BLaER1 treated with 17β-estradiol and CSF1 and Interleukin-3, amounts not matched to agents 10 nM and 100 nM (cell line): ENCODE data around the gene ZNF865.
A peak's percentile ranks its signal among the peaks of the same experiment; 100 is the strongest.

Source experiments
- H3K27ac ChIP-seq, 11 experiments: shearing (Covaris generic); formaldehyde crosslinking; 2 replicates each; pipeline ENCODE4 v1.8.1; 2022
- H3K27me3 ChIP-seq, 11 experiments: shearing (Covaris generic); formaldehyde crosslinking; 2 replicates each; pipeline ENCODE4 v1.8.1; 2022
- H3K36me3 ChIP-seq, 11 experiments: shearing (Covaris generic); formaldehyde crosslinking; 2 replicates each; pipeline ENCODE4 v1.8.1; 2022
- H3K4me1 ChIP-seq, 10 experiments: shearing (Covaris generic); formaldehyde crosslinking; 2 replicates each; pipeline ENCODE4 v1.8.1; 2022
- H3K4me2 ChIP-seq, 11 experiments: shearing (Covaris generic); formaldehyde crosslinking; 2 replicates each; pipeline ENCODE4 v1.8.1; 2022
- H3K4me3 ChIP-seq, 10 experiments: shearing (Covaris generic); formaldehyde crosslinking; 2 replicates each; pipeline ENCODE4 v1.8.1; 2022
- H3K9ac ChIP-seq, 11 experiments: shearing (Covaris generic); formaldehyde crosslinking; 2 replicates each; pipeline ENCODE4 v1.8.1; 2022
- H3K9me3 ChIP-seq, 11 experiments: shearing (Covaris generic); formaldehyde crosslinking; replicated peaks in 1 of 11; 2 replicates each; pipeline ENCODE4 v1.8.1; 2022
- H4K20me1 ChIP-seq, 11 experiments: shearing (Covaris generic); formaldehyde crosslinking; 2 replicates each; pipeline ENCODE4 v1.8.1; 2022
- Cebpa-rat ChIP-seq, 11 experiments: shearing (Covaris generic); IDR thresholded peaks; 2 replicates each; pipeline ENCODE4 v1.8.1; 2022

ZNF865 gene

DNA sequence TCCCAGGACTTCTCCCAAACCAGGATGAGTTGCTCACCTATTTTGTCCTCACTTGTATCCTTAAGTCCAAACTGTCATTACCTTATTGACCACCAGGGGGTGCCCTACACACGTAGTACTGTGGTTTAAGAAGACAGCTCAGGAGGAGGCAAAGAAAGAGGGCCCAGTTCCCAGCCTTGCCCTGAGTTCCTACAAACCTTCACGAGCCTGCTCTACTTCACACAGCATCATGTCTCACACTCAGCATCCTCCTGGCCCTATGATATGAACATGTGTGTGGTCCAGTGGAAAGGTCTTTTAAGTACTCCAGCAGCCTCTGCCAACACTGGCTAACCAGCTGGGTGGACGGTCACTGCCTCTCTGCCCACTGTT lies 27.0 kb downstream of the ZNF865 start:
- Histone ChIP-seq H3K27ac (no peak overlapping the region; a peak in 1 of 22 replicates), H3K9ac (peak overlapping the region in 2 of 11 experiments; percentile 23 to 65; a peak in 2 of 22 replicates)

DNA sequence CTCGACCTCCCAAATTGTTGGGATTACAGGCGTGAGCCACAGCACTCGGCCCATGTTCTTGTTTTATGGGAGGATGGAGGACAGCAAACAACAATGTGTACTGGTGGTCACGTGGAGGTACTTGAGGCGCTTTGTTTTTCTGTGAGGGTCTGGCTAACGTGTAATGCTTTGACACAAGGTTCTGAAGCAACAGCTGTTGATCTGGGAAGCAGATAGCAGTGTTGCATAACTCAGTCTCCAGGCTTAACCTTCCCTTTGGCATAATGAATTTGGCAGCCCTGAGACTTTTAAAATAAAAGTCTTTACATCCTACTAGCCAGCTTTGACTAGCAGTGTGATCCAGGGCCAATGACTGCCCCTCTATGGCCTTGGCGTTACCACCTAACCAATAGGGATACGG lies 28.4 kb downstream of the ZNF865 start:
- Histone ChIP-seq H3K27me3 (no peaks in the 10 kb centered on the region), H3K27ac (peak overlapping the region; percentile 92 to 99 (median 95); a peak in 21 of 22 replicates), H3K36me3 (peaks cover 5 to 13% (median 8%) of the 10 kb centered on the region in 11 experiments; a peak in 11 of 22 replicates), H3K4me2 (peak overlapping the region; percentile 94 to 100 (median 97)), H4K20me1 (no peaks in the 10 kb centered on the region; a peak in 1 of 22 replicates), H3K9ac (peak overlapping the region; percentile 90 to 99 (median 96); a peak in 17 of 22 replicates), H3K4me3 (peak overlapping the region; percentile 75 to 98 (median 91); a peak in 14 of 20 replicates), H3K4me1 (peaks cover 55 to 79% (median 67%) of the 10 kb centered on the region in 10 experiments), H3K9me3 (no peaks in the 10 kb centered on the region)
- no peak for TF ChIP-seq Cebpa-rat (IDR thresholded peaks at IDR 0.05)

More for the DNA sequence above, 27.0 kb downstream of the ZNF865 start:
- Histone ChIP-seq H3K4me1 (peaks cover 45 to 70% (median 59%) of the 10 kb centered on the region in 10 experiments), H3K27me3 (no peaks in the 10 kb centered on the region), H3K36me3 (0 out of 22 replicates have a peak, but pooled peaks cover 0 to 3% (median 0%) of the 10 kb centered on the region in 11 experiments), H4K20me1 (no peaks in the 10 kb centered on the region; a peak in 1 of 22 replicates), H3K4me2 (peak overlapping the region in 2 of 11 experiments; percentile 13 to 21; a peak in 1 of 22 replicates), H3K9me3 (no peaks in the 10 kb centered on the region), H3K4me3 (no peak overlapping the region)
- no peak for TF ChIP-seq Cebpa-rat (IDR thresholded peaks at IDR 0.05)

DNA sequence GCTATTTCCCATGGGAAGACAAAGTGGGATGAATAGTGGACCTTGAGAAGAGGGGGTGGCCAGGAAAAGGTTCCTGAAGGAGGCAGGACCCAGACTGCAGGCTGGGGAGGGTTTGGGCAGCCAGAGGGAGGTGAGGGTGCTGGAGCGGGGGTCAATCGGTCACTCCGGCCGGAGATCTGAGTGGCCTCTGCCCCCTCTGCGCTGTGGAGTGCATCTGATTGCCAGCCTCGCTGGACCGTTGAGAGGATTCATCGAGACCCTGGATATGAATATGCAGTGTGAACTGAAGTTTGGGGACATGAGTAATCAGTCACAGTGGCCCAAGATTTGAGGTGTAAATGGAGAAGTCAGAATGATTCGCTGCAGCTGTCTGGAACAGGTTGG lies 29.9 kb downstream of the ZNF865 start:
- H3K4me3 ChIP-seq = peak overlapping the region; percentile 75 to 98 (median 91)
- no peaks in the 10 kb centered on the region for H3K27me3 ChIP-seq
- no peaks in the 10 kb centered on the region; a peak in 1 of 22 replicates for H4K20me1 ChIP-seq
- H3K36me3 ChIP-seq = peaks cover 5 to 13% (median 8%) of the 10 kb centered on the region in 11 experiments; a peak in 11 of 22 replicates
- H3K27ac ChIP-seq = peak overlapping the region; percentile 92 to 99 (median 95)
- H3K9me3 ChIP-seq = no peaks in the 10 kb centered on the region
- H3K4me2 ChIP-seq = peak overlapping the region; percentile 94 to 100 (median 97)
- TF ChIP-seq Cebpa-rat (IDR thresholded peaks at IDR 0.05) = no peak
- H3K4me1 ChIP-seq = peaks cover 53 to 79% (median 66%) of the 10 kb centered on the region in 10 experiments
- H3K9ac ChIP-seq = peak overlapping the region; percentile 90 to 99 (median 96)

DNA sequence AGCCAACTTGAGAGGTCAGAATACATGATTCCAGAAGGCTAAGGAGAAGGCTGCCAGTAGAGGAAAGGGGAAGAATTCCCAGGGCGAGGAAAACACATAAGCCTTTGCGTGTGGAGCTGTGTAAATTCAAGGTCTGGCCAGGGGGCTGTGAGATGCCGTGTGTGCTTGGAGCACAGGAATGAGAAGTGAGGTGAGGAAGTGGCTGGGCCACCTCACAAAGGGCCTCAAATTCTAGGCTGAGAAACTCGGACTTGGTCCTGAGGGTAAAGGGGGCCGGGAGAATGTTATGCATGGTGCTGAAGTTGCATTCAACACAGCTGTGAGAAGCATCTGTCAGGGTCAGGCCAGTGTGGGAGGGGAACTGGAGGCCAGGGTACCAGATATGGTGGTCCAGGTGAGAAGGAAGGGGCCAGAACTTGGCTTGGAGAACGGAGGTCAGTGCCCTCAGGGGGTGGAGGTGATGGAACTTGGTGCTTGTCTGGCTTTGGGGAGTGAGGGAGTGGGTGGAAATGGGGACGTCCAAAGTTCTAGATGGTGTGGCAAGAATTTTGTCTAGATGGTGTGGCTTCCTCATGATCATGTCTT lies 30.5 kb downstream of the ZNF865 start:
- no peaks in the 10 kb centered on the region for H3K27me3 ChIP-seq
- H4K20me1 ChIP-seq = no peaks in the 10 kb centered on the region; a peak in 1 of 22 replicates
- peaks cover 53 to 79% (median 66%) of the 10 kb centered on the region in 10 experiments for H3K4me1 ChIP-seq
- peak overlapping the region; percentile 92 to 99 (median 95) for H3K27ac ChIP-seq
- H3K4me3 ChIP-seq = peak overlapping the region; percentile 75 to 98 (median 91)
- TF ChIP-seq Cebpa-rat (IDR thresholded peaks at IDR 0.05) = no peak
- H3K4me2 ChIP-seq = peak overlapping the region; percentile 94 to 100 (median 97)
- H3K9ac ChIP-seq = peak overlapping the region; percentile 90 to 99 (median 96)
- H3K9me3 ChIP-seq = no peaks in the 10 kb centered on the region
- H3K36me3 ChIP-seq = peaks cover 5 to 13% (median 8%) of the 10 kb centered on the region in 11 experiments; a peak in 11 of 22 replicates

DNA sequence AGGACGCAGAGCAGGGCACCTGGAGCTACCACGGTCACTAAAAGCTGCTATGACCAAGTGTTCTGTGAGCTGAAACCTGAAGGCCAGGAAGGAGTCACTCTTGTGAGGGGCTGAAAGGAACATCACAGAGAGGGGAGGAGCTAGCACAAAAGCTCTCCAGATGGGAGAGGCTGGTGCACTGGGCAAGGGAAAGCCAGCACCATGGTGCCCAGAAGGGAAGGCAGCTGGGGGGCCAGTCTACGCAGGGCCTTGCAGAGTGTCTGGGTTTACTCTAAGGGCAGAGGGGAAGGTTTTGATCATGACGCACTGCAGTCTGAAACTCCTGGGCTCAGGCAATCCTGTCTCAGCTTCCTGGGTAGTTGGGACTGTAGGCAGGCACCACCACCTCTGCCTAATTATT lies 31.3 kb downstream of the ZNF865 start:
- Histone ChIP-seq H3K27me3 (no peaks in the 10 kb centered on the region), H3K36me3 (peaks cover 5 to 13% (median 8%) of the 10 kb centered on the region in 11 experiments; a peak in 11 of 22 replicates), H4K20me1 (no peaks in the 10 kb centered on the region; a peak in 1 of 22 replicates), H3K4me2 (peak overlapping the region; percentile 94 to 100 (median 97)), H3K9ac (peak overlapping the region in 10 of 11 experiments; percentile 90 to 99 (median 96); a peak in 18 of 22 replicates), H3K9me3 (no peaks in the 10 kb centered on the region), H3K4me1 (peaks cover 53 to 75% (median 66%) of the 10 kb centered on the region in 10 experiments), H3K4me3 (peak overlapping the region in 7 of 10 experiments; percentile 75 to 98 (median 94); a peak in 7 of 20 replicates), H3K27ac (peak overlapping the region in 3 of 11 experiments; percentile 93 to 96 (median 95); a peak in 2 of 22 replicates)
- no peak for TF ChIP-seq Cebpa-rat (IDR thresholded peaks at IDR 0.05)

DNA sequence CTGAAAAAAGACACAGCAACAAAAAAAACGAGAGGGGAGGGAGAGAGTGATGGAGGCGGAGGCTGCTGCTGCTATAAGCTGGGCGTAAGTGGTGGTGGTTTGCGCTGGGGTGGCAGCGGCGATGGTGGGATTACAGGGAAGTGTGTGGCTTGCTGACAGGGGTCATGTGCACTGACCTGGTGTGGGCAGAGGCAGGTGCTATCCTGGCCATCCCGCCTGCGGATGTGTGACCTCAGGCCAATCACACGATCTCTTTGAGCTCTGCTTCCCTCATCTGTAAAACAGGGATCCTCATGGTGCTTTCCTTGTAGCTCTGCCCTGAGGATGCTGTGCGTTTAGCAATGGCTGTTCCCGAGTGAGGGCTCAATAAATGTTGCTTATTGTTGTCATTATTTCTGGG lies 32.1 kb downstream of the ZNF865 start:
- peaks cover 55 to 80% (median 67%) of the 10 kb centered on the region in 10 experiments for H3K4me1 ChIP-seq
- H3K27me3 ChIP-seq = no peaks in the 10 kb centered on the region
- H4K20me1 ChIP-seq = peaks cover 0 to 6% (median 0%) of the 10 kb centered on the region in 11 experiments; a peak in 3 of 22 replicates
- peak overlapping the region in 9 of 11 experiments; percentile 8 to 100 (median 97); a peak in 13 of 22 replicates for H3K4me2 ChIP-seq
- H3K4me3 ChIP-seq = no peak overlapping the region
- peak overlapping the region in 4 of 11 experiments; percentile 9 to 97 (median 94); a peak in 4 of 22 replicates for H3K9ac ChIP-seq
- no peaks in the 10 kb centered on the region for H3K9me3 ChIP-seq
- no peak overlapping the region; a peak in 1 of 22 replicates for H3K27ac ChIP-seq
- H3K36me3 ChIP-seq = peaks cover 5 to 13% (median 8%) of the 10 kb centered on the region in 11 experiments; a peak in 11 of 22 replicates
- no peak for TF ChIP-seq Cebpa-rat (IDR thresholded peaks at IDR 0.05)

DNA sequence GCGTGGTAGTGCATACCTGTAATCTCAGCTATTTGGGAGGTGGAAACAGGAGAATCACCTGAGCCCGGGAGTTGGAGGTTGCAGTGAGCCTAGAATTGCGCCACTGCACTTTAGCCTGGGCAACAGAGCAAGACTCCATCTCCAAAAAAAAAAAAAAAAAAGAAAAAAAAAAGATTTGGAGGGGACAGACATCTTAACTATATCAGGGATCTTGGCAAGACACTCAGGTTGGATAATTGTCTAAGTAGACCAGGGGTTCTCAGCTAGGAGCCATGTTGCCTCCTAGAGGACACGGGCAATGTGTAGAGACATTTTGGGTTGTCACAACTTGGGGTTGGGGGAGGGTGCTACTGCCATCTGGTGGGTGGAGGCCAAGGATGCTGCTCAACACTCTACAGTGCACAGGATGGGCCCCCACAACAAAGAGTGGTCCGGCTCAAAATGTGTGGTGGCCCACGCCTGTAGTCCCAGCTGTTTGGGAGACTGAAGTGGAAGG lies 33.5 kb downstream of the ZNF865 start:
- 0 out of 20 replicates have a peak overlapping the region, but pooled peaks of 1 of the 10 experiments have one; percentile 8 for H3K4me3 ChIP-seq
- peak overlapping the region in 3 of 11 experiments; percentile 15 to 95 (median 24); a peak in 3 of 22 replicates for H3K9ac ChIP-seq
- H3K27ac ChIP-seq = peak overlapping the region in 5 of 11 experiments; percentile 32 to 90 (median 86); a peak in 3 of 22 replicates
- peaks cover 0 to 11% (median 0%) of the 10 kb centered on the region in 11 experiments; a peak in 3 of 22 replicates for H4K20me1 ChIP-seq
- no peaks in the 10 kb centered on the region for H3K9me3 ChIP-seq
- no peaks in the 10 kb centered on the region for H3K27me3 ChIP-seq
- peaks cover 56 to 74% (median 65%) of the 10 kb centered on the region in 10 experiments for H3K4me1 ChIP-seq
- H3K4me2 ChIP-seq = peak overlapping the region; percentile 95 to 100 (median 100); a peak in 21 of 22 replicates
- peaks cover 5 to 13% (median 8%) of the 10 kb centered on the region in 11 experiments; a peak in 11 of 22 replicates for H3K36me3 ChIP-seq
- TF ChIP-seq Cebpa-rat (IDR thresholded peaks at IDR 0.05) = no peak

DNA sequence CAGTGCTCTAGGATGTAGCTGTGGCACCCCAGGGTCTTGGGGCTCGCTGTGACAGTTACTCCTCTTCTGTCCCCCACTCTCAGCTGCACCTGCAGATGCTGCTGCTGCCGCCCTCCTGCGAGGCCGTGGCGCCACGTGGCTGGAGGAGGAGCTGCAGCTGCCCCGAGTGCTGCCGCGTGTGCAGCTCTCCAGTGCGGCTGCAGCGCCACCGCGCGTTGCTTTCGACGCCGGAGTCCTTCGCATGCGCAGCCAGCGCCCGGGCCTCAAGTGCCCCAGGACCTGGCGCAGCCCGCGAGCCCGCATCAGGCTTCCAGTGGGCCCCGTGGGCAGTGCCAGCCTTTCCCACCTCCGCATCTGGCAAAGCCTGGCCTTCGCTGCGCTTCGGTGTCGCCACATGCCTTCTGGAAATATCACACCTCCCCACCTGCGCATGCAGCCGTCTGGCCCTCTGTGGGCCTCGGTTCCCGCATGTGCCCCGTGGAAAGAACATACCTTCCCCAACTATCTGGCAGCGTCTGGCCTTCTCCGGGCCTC lies 34.7 kb downstream of the ZNF865 start:
- no peaks in the 10 kb centered on the region for H3K27me3 ChIP-seq
- H4K20me1 ChIP-seq = peaks cover 0 to 21% (median 10%) of the 10 kb centered on the region in 11 experiments; a peak in 12 of 22 replicates
- H3K9me3 ChIP-seq = no peaks in the 10 kb centered on the region
- H3K4me1 ChIP-seq = peaks cover 60 to 78% (median 69%) of the 10 kb centered on the region in 10 experiments
- H3K36me3 ChIP-seq = peaks cover 12 to 22% (median 16%) of the 10 kb centered on the region in 11 experiments
- H3K27ac ChIP-seq = peak overlapping the region; percentile 60 to 92 (median 86); a peak in 21 of 22 replicates
- TF ChIP-seq Cebpa-rat (IDR thresholded peaks at IDR 0.05) = no peak
- peak overlapping the region; percentile 78 to 91 (median 87) for H3K4me3 ChIP-seq
- peak overlapping the region; percentile 83 to 97 (median 89) for H3K9ac ChIP-seq
- peak overlapping the region; percentile 95 to 100 (median 100) for H3K4me2 ChIP-seq
